CD4-positive, alpha-beta T cell treated with Interleukin-15 for 1 hour (primary cell): Measurements from ENCODE around the gene PATJ.
"Not testable (repeated sequence)": the region's sequence is repeated elsewhere in the genome, so short reads cannot be mapped to it uniquely, and the experiment has no call there.

ENCODE experiments used
- DNase-seq: peaks from one replicate; pipeline ENCODE4 v3.0.0-alpha.2; 2020

PATJ gene

DNA sequence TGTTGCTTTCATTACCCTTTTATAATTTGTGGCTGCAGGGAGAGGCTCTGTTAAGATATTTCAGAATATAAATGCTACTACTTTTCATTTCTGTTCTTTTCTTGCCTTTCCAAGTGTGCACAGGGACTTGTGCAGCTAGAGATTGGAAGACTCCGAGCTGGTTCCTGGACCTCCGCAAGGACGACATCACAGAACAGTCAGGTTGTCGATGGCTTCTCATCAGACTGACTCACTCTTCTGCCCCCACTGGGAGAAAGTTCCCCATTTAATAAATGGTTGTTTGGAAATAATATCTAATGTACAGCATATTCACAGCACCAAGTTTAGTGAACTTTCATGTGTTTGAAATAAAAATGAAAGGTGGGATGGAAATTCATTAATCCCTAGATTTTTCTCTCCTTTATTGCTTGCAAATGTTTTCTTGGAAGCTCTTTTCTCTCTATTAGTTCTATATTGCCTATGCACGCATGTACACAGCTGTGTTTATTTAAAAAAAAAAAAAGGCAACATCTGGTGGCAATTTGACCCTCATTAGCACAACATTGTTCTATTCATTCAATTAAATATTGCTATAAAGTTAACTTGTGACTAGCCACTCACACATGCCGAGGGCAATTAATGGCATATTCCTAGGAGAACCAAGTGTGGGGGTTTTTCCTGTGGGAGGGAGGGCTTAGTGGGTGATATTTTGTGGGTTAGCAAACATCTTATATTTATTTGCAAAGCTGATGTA, 374.9 kb downstream of the PATJ start:
- no peak for DNase-seq

DNA sequence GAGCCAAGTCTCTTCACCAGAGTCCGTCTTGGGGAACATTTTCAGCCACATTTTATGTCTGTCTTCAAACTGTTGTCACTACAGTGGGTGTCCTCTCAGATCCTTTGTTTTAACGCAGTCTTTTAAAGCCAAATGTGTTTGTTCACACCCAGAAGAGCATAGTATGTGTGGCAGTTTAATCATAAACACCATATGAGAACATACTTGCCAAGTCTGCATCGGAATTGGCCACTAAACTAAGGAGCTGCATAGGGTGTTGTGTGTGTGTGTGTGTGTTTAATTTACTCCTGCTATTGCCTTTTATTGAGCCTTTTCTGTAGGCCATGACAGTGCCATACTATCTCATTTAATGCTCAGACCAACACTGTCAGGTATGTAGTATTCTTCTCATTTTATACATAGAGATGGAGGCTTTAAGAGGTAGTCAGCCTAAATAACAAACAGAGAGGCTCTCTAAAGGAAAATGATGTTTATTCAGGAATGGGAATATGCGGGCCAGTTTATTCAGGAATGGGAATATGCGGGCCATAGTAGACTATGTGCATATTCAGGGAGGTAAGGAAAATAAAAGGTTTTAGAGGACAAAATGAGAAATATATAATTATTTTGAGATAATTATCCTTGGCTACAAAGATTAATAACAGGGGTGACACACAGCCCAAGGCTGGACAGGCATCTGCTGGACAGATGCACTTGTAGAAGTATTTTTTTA, 384.5 kb downstream of the PATJ start:
- no peak for DNase-seq

DNA sequence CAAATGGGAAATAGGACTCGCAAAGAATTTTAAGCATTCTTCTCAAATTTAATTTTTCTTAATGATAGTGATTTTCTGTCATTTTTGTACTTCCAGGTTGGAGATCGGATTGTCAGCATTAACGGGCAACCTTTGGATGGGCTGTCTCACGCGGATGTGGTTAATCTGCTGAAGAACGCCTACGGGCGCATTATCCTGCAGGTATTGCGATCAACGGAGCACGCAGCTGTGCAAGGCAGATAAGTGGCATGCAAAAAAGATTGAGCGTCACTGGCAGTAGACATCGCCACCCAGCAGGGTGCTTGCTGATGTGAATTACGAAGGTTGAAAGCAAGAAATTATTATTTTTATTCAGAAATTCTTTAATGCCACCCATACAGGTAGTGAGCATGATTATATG, 386.5 kb downstream of the PATJ start:
- no peak for DNase-seq

DNA sequence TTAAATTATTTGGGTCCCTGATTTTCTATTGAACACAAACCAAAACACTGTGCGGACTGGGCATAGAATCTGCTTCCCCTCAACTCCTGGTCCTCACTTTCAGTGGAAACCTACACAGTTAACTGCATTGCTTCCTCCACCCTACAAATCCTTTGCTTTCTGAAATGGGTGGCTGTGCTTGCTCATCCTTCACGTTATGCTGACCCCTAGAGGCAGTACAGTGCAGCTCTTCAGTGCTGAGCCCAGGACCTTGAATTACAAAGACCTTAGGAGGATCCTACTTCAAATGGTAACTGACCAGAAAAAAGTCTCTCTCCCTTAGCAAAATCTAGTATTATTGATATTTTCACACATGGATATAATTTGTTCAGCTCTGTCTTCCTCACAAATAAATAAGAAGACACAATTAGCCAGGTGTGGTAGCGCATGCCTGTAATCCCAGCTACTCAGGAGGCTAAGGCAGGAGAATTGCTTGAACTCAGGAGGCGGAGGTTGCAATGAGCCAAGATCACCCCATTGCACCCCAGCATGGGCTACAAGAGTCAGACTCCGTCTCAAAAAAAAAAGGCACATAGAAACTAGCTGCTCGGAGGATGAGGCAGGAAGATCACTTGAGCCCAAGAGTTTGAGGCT, 388.9 kb downstream of the PATJ start:
- DNase-seq: no peak

DNA sequence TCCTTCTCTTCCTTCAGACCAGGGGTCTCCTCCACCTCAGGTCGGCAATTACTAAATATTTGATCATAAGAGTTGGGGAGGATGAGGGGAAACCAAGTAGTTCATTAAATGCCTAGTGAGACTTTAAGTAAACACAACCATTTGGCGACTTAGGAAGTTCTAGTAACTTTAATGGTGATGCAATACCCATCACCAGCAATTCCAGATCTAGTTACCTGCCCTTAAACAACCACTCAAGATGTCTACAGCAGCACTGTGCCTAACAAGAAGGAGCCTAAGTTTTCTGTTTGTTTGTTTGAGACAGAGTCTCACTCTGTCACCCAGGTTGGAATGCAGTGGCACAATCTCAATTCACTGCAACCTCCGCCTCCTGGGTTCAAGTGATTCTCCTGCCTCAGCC, 395.7 kb downstream of the PATJ start:
- no peak for DNase-seq

DNA sequence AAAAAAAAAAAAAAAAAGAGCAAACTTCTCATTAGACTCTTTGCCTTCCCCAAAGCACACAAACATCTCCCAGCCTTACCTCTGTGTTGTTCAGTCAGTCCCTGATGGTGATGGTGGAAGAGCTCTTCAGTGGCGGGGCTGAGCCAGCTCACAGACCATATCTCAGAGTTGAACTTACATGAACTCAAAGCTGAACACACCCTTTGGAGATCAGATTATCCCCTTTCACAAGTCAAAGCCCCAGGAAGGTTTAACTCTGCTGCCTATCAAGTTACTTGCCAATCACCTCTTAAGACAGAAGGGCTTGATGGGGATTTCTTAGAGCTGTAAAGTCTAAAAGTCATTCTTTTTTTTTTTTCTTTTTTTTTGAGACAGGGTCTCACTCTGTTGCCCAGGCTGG, 397.1 kb downstream of the PATJ start:
- DNase-seq: no peak

DNA sequence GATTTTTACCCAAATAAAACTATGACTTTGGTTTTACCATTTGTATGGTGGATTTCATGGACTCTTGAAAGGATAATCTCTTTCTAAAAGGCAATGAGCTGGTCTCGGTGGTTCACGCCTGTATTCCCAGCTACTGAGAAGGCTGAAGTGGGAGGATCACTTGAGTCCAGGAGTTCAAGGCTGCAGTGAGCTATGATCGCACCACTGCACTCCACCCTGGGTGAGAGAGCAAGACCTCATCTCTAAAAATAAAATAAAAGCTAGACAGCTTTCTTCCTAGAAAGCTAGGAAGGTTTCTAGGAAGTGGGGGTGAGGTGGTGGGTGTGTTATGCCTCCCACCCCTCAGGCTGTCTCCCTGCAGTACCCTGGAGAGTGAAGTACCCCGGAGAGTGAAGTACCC, 398.4 kb downstream of the PATJ start:
- DNase-seq: no peak

DNA sequence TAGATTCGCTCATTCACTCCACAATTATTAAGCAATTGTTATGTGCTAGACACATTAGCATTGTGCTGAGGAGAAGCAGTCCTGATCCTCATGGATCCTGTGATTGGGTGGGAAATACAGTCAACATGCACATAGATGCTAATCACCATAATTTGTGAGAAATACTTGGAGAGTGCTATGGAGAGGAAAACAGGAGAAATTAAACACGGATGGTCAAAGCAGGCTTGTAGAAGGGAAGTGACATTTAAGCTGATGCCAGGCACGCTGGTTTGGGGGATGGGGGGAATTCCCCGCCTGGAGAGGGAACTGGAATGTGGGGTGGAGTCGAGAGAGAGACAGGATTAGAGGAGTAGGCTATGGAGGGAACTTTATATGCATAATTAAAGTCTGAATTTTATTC, 400.2 kb downstream of the PATJ start:
- DNase-seq: no peak

DNA sequence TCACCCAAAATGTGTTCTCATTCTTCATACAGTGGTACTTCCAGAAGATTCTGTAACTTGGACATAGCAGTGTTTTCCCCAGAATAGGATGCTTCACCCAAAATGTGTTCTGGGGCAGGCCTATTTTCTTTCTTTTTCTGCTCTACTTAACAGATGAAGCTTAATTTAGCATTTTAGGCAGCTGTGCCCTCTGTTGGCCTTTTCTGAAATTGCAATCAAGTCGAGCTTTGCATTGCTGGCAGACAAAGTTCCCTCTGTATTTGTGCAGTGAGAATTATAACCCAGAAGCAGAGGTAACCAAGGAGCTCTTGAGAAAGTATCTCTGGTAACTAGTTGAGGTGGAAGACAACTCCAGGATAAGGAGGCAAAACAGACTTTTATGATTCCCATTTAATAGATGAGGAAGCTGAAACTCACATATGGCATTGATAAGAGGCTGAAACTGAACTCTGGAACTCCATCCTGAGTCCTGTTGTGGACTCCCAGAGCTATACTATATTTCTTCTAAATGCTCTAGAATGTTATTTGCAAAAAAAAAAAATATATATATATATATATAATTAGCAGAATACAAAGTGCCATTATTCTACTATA, 402.1 kb downstream of the PATJ start:
- DNase-seq: no peak

DNA sequence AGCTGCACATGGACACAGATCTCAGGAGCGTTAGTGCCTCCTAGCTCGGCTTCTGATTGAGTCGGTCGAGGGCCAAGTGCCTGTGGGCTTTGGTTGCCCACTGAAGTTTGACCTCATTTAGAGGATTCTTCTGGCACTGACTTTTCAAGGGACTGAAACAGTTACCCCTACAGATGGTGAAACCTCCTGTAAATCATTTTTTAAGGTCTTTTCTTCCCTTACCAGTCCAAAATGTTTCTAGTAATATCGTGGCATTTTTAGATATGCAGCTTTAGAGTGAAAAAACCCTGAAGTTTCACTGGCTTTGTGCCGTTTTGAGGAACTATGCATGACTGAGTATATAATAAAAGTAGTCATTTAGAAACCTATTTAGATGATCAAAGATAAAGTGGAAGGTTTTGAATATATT, 417.7 kb downstream of the PATJ start:
- DNase-seq: no peak

DNA sequence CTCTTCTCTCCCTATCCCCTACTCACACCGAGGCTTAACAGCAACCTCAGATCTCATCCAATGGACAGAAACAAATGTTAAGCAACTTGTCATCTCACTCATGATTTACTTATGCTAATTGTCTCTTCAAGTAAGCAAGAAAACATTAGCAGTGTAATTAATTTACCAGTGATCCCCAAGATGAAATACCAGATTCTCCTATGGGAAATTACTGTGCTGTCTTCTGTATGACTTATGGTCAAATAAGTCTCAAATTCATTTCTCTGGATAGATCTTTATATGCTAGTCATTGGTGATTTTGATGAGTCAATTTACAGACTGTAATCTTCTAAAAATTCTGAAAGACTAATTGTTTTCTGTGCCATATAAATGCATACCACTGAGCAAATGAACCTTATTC, 419.4 kb downstream of the PATJ start:
- no peak for DNase-seq

DNA sequence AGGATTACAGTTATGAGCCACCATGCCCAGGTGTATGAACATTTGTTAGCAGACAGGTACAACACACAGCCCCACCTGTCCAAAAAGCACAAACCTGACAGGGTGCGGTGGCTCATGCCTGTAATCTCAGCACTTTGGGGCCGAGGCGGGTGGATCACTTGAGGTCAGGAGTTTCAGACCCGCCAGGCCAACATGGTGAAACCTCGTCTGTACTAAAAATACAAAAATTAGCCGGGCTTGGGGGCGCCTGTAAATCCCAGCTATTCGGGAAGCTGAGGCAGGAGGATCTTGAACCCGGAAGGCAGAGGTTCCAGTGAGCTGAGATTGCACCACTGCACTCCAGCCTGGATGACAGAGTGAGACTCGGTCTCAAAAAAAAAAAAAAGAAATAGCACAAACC, 428.1 kb downstream of the PATJ start:
- not testable (repeated sequence) for DNase-seq

DNA sequence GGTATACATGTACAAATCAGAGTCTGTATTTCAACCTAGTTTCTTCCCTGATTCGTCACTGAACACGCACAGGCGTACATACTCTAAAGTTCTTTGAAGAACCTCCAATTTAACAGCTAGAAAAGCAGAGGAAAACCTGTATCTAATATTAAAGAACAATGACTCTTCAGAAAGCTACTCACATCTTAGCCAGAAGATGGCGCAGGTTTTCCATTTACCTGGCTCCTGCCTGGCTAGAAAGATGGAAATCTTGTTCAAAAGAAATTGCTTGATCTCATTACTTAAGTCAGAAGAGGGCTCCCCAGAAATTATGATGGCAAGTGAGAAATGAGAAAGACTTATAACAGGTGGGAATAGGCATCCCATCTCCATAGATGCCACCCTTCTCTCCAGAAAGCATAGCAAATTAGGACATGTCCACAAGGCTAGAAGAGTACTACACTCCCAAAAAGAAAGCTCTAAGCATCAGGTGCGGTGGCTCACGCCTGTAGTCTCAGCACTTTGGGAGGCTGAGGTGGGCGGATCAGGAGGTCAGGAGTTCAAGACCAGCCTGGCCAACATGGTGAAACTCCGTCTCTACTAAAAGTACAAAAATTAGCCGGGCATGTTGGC, 433.4 kb downstream of the PATJ start:
- DNase-seq: no peak

DNA sequence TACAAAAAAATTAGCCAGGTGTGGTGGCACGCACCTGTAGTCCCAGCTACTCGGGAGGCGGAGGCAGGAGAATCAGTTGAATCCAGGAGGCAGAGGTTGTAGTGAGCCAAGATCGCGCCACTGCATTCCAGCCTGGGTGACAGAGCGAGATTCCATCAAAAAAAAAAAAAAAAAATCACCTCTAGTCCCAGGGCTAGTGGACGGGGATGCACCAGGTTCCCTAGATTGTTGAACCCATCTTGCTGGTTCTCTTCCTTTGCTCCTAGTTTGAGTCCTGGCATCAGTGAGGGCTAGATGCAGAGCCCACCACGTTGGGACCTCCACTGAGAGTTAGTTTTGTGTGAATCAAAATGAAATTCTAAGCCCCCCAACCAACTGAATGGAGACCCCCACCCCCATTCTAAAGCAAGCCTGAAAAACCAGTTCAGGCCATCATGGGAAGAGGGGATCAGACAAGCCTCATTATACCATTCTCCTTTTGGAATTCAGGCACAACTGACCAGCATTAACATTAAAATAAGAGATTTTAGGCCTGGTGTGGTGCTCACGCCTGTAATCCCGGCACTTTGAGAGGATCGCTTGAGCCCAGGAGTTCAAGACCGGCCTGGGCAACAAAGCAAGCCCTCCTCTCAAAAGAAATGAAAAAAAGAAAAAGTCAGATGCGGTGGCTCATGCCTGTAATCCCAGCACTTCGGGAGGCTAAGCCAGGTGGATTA, 434.5 kb downstream of the PATJ start:
- DNase-seq: no peak

DNA sequence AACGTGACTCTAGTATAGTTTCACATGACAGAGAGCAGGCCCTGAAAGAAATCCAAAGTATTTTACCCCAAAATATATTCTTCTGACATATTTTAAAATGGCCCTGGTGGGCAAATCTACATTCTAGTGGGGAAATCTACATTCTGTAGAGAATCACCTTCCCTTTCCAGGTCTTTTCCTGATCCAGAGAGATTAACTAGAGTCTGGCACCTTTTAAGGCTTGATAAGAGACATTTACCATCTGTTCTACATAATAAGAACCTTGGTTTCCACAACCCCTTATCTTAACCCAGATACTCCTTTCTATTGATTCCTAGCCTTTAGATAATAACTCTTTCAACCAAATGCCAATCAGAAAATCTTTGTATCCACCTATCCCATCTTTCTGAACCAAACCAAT, 435.3 kb downstream of the PATJ start:
- DNase-seq: no peak

DNA sequence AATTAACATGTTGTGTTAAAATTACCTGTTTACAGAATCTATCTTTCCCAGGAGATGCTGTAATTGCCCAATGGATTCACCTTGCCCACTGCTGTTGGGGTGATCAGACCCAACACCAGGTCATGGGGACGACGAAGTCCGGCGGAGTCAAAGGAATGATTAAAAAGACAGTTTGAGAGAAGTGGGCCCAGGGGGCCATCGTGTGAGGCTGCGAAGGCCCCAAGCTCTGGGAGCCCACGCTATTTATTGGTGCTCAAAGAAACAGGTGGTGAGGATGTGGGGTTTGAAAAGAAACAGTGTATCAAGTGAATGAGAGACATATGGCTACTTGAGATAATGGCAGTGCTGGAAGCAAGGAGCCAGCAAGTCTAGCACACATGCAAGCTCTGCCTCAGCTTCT, 436.1 kb downstream of the PATJ start:
- DNase-seq: no peak

DNA sequence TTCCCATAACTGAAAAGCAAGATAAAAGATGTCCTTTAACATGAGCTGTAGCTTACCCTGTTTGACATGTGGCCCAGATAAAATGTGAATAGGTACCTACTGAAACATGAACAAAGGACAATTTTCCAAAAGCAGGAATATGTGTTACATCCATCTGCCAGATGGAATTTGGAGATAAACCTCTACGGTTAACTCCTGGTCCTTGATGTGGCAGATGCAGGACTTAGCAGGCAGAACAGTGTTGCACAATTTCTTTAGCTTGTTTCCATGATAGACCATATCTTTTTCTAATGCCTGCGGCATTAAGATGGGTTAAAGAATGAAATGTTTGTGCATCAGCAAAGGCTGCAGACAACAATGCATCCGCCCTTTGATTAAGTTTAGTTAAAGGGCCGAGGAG, 437.8 kb downstream of the PATJ start:
- DNase-seq: not testable (repeated sequence)

DNA sequence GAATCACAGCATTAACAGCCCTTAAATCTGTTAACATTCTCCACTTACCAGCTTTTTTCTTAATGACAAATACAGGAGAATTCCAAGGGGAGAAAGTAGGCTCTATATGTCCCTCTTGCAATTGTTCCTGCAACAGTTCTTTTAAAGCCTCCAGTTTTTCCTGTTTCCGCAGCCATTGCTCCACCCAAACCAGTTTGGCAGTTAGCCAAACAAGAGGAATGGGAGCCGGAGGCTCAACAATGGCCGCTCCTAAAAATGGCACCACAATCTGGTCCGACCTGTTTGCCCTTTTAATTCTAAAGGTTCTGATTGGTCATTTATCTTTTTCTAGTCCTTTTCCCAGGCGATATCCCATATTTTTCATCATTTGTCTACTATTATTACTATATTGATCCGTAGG, 438.4 kb downstream of the PATJ start:
- no peak for DNase-seq

DNA sequence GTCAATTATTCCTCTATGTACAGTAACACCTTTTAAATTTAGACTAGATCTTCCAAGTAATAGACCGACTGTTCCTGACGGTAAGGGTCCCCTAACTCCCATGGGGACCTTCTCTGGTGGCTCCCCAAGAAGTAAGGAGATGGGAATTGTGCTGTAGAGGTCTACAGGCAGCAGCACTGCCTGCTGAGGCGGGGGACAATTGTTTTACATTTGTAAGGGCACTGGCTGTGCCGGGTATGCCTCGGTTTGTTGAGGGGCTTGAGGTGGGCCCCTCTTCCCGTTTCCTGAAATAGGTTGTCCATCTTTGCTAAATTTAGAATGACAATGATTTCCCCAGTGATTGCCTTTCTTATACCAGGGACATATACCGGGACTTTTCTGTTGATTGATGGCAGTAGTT, 439.3 kb downstream of the PATJ start:
- no peak for DNase-seq

DNA sequence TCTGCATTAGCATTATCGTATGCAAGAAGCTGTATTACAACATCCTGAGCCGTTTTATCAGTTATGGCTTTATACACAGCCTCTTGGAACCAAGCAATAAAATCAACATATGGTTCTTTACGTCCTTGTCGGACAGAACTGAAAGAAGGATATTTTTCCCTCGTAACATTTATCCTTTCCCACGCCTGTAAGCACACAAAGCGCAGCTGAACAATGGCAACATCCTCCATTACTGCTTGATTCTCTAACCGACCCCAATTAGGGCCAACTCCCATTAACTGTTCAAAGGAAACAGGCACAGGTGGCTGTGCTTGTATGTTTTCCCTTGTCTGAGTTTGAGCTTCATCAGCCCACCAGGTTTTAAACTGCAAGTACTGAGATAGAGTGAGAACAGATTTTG, 439.9 kb downstream of the PATJ start:
- DNase-seq: not testable (repeated sequence)

DNA sequence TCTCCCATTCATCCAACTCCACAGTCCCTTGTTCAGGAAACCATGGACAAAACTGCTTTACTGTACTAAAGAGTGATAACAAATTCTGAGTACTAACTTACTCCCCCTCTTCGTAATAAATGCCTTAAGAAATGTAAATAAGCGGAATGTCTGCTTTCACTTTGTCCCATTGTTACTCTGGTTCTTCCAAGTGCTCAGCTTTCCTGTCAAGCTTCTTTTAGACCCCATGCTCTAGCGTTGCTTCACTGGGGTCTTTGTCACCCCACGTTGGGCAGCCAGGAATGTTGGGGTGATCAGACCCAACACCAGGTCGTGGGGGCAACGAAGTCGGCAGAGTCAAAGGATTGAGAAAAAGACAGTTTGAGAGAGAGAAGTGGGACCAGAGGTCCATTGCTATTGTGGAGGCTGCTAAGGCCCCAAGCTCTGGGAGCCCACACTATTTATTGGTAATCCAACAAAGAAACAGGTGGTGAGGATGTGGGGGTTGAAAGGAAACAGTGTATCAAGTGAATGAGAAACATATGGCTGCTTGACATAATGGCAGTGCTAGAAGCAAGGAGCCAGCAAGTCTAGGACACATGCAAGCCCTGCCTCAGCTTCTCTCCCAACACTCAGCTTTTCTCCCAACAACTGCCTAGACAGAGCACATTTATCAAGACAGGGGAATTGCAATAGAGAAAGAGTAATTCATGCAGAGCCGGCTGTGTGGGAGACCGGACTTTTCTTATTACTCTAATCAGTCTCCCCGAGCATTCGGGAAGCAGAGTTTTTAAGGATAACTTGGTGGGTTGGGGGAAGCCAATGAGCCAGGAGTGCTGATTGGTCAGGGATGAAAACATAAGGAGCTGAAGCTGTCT, 441.1 kb downstream of the PATJ start:
- not testable (repeated sequence) for DNase-seq

DNA sequence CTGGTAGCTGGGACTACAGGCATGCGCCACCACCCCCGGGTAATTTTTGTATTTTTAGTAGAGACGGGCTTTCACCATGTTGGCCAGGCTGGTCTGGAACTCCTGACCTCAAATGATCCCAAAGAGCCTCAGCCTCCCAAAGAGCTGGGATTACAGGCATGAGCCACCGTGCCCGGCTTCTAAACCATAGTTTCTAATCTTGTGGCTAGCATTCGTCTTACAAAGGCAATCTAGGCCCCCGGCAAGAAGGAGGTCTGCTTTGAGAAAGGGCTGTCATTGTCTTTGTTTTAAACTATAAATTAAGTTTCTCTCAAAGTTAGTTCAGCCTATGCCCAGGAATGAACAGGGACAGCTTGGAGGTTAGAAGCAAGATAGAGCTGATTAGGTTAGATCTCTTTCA, 442.1 kb downstream of the PATJ start:
- DNase-seq: no peak
